ENCODE results near the gene MANEA.

GRCh38 chr6:95569560-95569959, 7.8 kb upstream of the MANEA start:
- no peak for TF ChIP-seq POLR2A (IDR thresholded peaks at IDR 0.05; ENCODE audit: low read length)
- TF ChIP-seq GATA1 (IDR thresholded peaks at IDR 0.05; ENCODE audit: low read depth, low read length) = no peak

All from erythroblast (primary cell).